IPS-15b (cell line): ENCODE data around the gene TPM1.

Source experiments
- H3K27me3 ChIP-seq: one replicate; pipeline ENCODE4 v1.6.1; 2013; ENCODE audit warnings: low read length; ENCODE audit not compliant: control insufficient read depth, insufficient read depth
- H3K36me3 ChIP-seq: one replicate; pipeline ENCODE4 v1.6.1; 2013; ENCODE audit warnings: low read length; ENCODE audit not compliant: control insufficient read depth, insufficient read depth
- H3K4me1 ChIP-seq: one replicate; pipeline ENCODE4 v1.6.1; 2013; ENCODE audit warnings: mild to moderate bottlenecking, low read length; ENCODE audit not compliant: control insufficient read depth, insufficient read depth
- H3K4me3 ChIP-seq: one replicate; pipeline ENCODE4 v1.5.1; 2013; ENCODE audit warnings: low read depth, low read length
- H3K9ac ChIP-seq: one replicate; pipeline ENCODE4 v1.6.1; 2013; ENCODE audit warnings: low read depth, mild to moderate bottlenecking, low read length
- H3K9me3 ChIP-seq: one replicate; pipeline ENCODE4 v1.6.1; 2013; ENCODE audit warnings: mild to moderate bottlenecking, low read length; ENCODE audit not compliant: control insufficient read depth, insufficient read depth

The TPM1 gene

DNA sequence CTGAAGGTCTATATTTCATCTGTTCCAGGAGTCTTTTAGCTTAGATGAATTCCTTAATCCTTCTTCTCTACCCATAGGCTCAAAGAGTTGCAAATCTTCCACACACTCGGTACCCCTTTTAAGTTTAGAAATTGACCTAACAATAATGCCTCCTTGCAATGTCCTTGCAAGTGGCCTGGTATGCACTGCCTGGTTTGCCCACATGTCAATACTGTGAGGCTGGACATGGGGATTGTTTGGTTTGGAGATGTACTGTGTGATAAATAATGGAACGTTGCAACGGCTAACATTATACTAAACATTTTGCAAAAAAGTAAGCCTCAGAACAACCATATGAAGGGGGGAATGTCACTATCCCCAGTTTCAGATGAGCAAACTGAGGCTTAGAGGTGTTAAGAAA lies 22.4 kb upstream of the TPM1 start:
- no peaks in the 10 kb centered on the region for H3K27me3 ChIP-seq
- H3K9ac ChIP-seq: no peak overlapping the region
- peaks cover 7% of the 10 kb centered on the region for H3K4me1 ChIP-seq
- H3K9me3 ChIP-seq: no peaks in the 10 kb centered on the region
- H3K36me3 ChIP-seq: no peaks in the 10 kb centered on the region
- no peak overlapping the region for H3K4me3 ChIP-seq

- peaks cover 7% of the 10 kb centered on the region for H3K4me1 ChIP-seq
- no peaks in the 10 kb centered on the region for H3K9me3 ChIP-seq
- H3K9ac ChIP-seq: no peak overlapping the region
- no peak overlapping the region for H3K4me3 ChIP-seq
- H3K36me3 ChIP-seq: no peaks in the 10 kb centered on the region
- no peaks in the 10 kb centered on the region for H3K27me3 ChIP-seq
Observed at GRCh38 chr15:63020759-63021430, 21.7 kb upstream of the TPM1 start.

GRCh38 chr15:63022181-63022580 lies 20.4 kb upstream of the TPM1 start:
- no peak overlapping the region for H3K4me3 ChIP-seq
- H3K9ac ChIP-seq: no peak overlapping the region
- H3K9me3 ChIP-seq: no peaks in the 10 kb centered on the region
- H3K36me3 ChIP-seq: no peaks in the 10 kb centered on the region
- peaks cover 7% of the 10 kb centered on the region for H3K4me1 ChIP-seq
- no peaks in the 10 kb centered on the region for H3K27me3 ChIP-seq

DNA sequence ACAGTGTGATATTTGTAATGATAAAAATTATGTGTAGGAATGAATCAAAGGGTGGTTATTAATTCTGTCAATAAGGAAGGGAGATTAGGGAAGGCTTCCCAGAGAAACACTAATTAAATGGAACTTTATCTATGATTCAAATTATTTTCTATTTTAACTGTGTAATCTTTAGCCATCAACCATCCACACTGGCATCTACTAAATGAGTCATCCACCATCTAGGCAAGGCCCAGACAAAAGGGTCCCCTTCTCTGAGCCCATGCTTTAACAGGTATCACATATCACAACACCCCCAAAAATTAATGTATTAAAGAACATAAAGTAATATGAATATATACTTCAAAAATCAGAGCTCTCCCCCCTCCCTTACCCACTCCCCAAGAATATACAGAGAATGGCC lies 19.9 kb upstream of the TPM1 start:
- H3K9me3 ChIP-seq: no peaks in the 10 kb centered on the region
- no peaks in the 10 kb centered on the region for H3K36me3 ChIP-seq
- H3K4me1 ChIP-seq: peaks cover 7% of the 10 kb centered on the region
- H3K9ac ChIP-seq: no peak overlapping the region
- no peak overlapping the region for H3K4me3 ChIP-seq
- no peaks in the 10 kb centered on the region for H3K27me3 ChIP-seq

DNA sequence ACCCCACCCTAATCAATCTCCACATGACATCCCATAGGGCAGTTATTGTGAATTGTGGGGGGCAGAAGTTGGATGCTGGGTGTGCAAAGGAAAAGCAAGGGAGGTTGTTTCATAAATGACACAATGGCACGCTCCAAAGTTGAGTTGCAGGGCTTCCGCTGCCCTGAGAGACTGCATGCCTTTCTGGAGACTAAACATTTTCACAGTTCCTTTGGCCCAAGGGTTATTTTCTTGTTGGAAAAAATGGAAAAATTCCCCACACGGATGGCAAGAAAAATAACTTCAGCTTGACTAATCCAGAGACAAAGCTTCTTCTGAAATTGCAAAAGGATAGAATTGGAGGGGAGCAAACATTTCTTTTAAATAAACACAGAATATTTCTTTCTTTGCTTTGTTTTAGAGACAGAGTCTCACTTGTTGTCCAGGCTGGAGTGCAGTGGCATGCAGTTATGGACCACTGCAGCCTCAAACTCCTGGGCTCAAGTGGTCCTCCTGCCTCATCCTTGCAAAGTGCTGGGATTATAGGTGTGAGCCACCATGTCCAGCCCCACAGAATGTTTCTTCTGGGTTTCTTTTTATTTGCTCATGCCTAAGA lies 19.1 kb upstream of the TPM1 start:
- H3K9me3 ChIP-seq: no peaks in the 10 kb centered on the region
- peaks cover 7% of the 10 kb centered on the region for H3K4me1 ChIP-seq
- no peak overlapping the region for H3K9ac ChIP-seq
- H3K4me3 ChIP-seq: no peak overlapping the region
- no peaks in the 10 kb centered on the region for H3K36me3 ChIP-seq
- H3K27me3 ChIP-seq: no peaks in the 10 kb centered on the region

DNA sequence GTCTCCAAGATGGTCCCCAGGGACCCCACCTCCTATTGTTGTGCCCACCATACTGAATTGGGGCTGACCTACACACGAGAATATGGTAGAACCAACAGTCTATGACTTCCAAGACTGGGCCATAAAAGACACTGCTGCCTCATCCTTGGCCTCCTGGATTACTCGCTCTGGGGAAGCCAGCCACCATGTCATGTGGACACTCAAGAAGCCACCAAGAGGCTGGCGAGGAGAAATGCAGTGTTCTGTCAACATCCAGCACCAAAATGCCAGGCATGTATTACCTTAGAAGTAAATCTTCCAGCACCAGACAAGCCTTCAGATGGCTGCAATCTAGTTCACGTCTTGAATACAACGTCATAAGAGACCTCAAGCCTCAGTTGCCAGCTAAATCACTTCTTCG lies 17.1 kb upstream of the TPM1 start:
- Histone ChIP-seq H3K27me3 (no peaks in the 10 kb centered on the region), H3K9ac (no peak overlapping the region), H3K36me3 (no peaks in the 10 kb centered on the region), H3K4me3 (no peak overlapping the region), H3K4me1 (no peaks in the 10 kb centered on the region), H3K9me3 (no peaks in the 10 kb centered on the region)

DNA sequence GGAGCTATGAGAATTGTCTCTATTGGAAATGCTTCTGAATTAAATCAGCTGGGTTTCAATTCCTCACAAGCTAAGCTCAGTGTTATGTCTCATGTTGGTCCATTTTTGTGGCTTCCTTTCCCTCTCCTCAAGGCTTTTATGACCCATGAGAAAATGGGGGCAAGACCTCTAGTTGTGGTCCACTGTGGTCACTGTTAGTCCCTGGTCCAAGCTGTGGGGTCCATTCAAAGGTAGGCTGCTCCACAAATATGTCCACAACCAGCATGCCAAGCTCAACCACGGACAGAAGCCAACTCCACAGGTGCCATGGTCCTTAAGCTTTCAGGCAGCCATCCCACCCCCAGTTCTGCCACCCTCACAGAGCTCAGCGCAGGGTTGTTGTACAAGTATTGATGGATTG lies 14.9 kb upstream of the TPM1 start:
- Histone ChIP-seq H3K27me3 (no peaks in the 10 kb centered on the region), H3K9me3 (no peaks in the 10 kb centered on the region), H3K36me3 (no peaks in the 10 kb centered on the region)

GRCh38 chr15:63028442-63029110 lies 14.0 kb upstream of the TPM1 start:
- H3K9ac ChIP-seq: no peak overlapping the region
- H3K9me3 ChIP-seq: no peaks in the 10 kb centered on the region
- H3K36me3 ChIP-seq: no peaks in the 10 kb centered on the region
- H3K27me3 ChIP-seq: no peaks in the 10 kb centered on the region
- H3K4me3 ChIP-seq: no peak overlapping the region
- no peaks in the 10 kb centered on the region for H3K4me1 ChIP-seq

More for the DNA sequence above, 14.9 kb upstream of the TPM1 start:
- Histone ChIP-seq H3K4me3 (no peak overlapping the region), H3K4me1 (no peaks in the 10 kb centered on the region), H3K9ac (no peak overlapping the region)

DNA sequence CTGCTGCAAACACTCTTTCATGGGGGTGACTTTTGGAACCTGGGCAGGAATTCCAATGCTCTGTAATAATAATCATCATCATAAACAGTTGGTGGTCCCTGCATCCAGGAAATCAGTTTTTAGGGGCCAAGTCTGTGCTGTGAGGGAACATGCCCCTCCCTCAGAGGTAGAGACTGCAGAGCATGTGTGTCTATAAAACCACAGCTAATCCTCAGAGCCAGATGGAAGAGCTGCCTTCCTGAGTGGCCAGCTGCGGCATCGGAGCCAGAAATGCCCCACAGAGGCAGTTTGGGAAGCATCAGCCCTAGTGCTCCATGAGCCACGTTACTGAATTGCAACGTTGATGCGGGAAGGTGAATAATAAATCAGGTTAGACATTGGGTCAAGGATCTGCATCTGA lies 12.9 kb upstream of the TPM1 start:
- Histone ChIP-seq H3K9me3 (no peaks in the 10 kb centered on the region), H3K9ac (no peak overlapping the region), H3K4me1 (no peaks in the 10 kb centered on the region), H3K36me3 (no peaks in the 10 kb centered on the region), H3K4me3 (no peak overlapping the region), H3K27me3 (no peaks in the 10 kb centered on the region)

DNA sequence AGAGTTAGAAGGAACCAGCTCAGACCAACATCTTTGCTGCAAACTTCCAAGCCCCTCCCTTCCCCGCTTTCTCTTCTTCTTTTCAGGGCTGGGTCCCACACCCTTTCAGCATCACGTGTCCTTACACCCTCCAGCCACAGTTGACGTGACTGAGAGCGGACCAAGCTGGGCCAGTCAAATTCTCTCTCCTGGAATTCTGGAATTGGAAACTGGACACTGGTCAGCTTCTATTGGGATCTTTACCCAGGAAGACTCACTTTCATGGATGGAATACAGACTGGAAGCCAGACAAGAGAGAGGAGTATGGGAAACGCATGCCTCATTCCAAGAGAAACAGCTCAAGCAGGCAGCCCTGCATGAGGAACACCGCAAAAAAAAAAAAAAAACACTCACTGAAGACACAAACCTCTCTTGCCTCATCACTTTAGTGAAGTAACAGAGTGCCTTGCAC lies 12.4 kb upstream of the TPM1 start:
- H3K9me3 ChIP-seq: no peaks in the 10 kb centered on the region
- H3K9ac ChIP-seq: no peak overlapping the region
- no peaks in the 10 kb centered on the region for H3K36me3 ChIP-seq
- no peaks in the 10 kb centered on the region for H3K27me3 ChIP-seq
- no peaks in the 10 kb centered on the region for H3K4me1 ChIP-seq
- no peak overlapping the region for H3K4me3 ChIP-seq

DNA sequence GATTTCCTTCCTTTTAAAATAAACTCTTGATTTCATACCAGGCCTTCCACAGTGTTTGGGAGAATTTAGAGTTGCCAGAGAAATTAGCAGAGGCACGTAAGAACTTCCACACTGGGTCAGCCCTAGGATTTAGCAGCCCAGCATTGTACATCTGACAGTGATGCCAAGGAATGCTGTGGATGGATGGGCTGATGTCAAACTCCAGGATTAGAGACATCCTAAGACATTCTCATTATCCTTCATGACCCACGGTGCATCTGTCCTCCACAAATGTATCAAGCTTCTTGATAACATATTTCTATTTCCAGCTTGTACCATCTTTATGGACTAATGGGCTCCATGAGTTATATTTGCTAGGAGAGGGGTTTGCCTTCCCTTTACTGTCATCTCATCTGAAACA lies 8.0 kb upstream of the TPM1 start:
- H3K9me3 ChIP-seq: no peaks in the 10 kb centered on the region
- H3K9ac ChIP-seq: no peak overlapping the region
- no peaks in the 10 kb centered on the region for H3K36me3 ChIP-seq
- H3K4me1 ChIP-seq: peaks cover 10% of the 10 kb centered on the region
- H3K27me3 ChIP-seq: no peaks in the 10 kb centered on the region
- no peak overlapping the region for H3K4me3 ChIP-seq

GRCh38 chr15:63035253-63035652 lies 7.3 kb upstream of the TPM1 start:
- H3K4me3 ChIP-seq: no peak overlapping the region
- no peak overlapping the region for H3K9ac ChIP-seq
- no peaks in the 10 kb centered on the region for H3K9me3 ChIP-seq
- H3K4me1 ChIP-seq: peaks cover 11% of the 10 kb centered on the region
- no peaks in the 10 kb centered on the region for H3K36me3 ChIP-seq
- peaks cover 3% of the 10 kb centered on the region for H3K27me3 ChIP-seq
